HG02610 (cell line): ENCODE results near the gene PATZ1.
"Not testable (repeated sequence)": the region's sequence is repeated elsewhere in the genome, so short reads cannot be mapped to it uniquely, and the experiment has no call there.

ENCODE experiments used
- ATAC-seq: cut with Tn5 transposase; IDR thresholded peaks from one replicate; pipeline ENCODE4 v1.9.1; 2021; ENCODE audit warnings: mild to moderate bottlenecking, moderate library complexity; ENCODE audit not compliant: unreplicated experiment

Gene PATZ1, protein sequence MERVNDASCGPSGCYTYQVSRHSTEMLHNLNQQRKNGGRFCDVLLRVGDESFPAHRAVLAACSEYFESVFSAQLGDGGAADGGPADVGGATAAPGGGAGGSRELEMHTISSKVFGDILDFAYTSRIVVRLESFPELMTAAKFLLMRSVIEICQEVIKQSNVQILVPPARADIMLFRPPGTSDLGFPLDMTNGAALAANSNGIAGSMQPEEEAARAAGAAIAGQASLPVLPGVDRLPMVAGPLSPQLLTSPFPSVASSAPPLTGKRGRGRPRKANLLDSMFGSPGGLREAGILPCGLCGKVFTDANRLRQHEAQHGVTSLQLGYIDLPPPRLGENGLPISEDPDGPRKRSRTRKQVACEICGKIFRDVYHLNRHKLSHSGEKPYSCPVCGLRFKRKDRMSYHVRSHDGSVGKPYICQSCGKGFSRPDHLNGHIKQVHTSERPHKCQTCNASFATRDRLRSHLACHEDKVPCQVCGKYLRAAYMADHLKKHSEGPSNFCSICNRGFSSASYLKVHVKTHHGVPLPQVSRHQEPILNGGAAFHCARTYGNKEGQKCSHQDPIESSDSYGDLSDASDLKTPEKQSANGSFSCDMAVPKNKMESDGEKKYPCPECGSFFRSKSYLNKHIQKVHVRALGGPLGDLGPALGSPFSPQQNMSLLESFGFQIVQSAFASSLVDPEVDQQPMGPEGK

DNA sequence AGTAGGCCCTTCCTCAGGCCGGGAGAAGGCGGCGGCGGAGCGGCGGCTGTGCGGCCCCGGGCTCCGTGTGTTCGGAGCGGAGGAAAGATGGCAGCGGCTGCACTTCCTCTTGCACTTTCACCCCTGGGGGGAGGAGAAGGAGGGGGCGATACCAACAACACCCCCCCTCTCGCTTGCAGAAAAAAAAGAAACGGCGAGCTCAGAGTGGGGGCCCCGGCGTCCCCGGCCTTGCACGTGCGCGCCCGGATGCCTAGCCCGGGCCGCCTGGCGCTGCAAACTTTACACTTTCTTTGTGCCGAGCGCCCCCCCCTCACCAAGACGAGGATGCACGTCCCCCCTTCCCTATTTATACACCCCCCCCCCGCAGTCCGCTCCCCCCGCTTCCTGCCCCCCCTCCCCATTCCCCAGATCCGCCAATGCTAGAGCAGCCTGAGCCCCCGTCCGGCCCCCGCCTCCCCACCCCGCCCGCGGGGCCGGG is at the start of gene PATZ1:
PATZ1 (minus strand) TSS at position 92 of the 478 bp plus-strand sequence. CDS start 744 bp downstream, outside the sequence.
- ATAC-seq, result peak; percentile 26

DNA sequence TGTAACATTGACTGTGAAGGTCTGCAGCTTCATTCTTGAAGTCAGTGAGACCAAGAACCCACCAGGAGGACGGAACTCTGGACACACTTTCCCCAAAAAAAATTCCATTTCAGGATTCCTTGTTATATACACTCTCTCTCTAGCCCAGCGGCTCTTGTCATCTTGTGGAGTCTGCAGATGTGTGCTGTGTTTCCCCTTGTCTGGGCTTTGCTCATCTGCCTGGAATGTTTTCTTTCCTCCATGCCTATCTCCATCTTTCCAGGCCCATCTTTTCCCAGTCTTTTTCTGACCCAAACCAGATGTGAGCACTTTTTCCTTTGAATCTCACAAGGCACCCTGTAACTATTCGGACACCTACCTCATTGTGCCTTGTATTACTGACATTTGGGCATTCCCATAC is 48.2 kb upstream of the PATZ1 start:
- ATAC-seq, result no peak

DNA sequence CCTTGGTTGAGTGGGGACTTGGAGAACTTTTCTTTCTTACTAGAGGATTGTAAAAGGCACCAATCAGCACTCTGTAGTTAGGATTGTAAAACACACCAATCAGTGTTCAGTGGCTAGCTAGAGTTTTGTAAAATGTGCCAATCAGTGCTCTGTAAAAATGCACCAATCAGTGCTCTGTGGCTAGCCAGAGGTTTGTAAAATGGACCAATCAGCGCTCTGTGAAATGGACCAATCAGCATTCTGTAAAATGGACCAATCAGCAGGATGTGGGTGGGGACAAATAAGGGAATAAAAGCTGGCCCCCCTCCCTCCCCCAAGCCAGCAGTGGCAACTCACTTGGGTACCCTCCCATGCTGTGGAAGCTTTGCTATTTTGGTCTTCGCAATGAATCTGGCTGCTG is 47.7 kb upstream of the PATZ1 start:
- no peak for ATAC-seq

DNA sequence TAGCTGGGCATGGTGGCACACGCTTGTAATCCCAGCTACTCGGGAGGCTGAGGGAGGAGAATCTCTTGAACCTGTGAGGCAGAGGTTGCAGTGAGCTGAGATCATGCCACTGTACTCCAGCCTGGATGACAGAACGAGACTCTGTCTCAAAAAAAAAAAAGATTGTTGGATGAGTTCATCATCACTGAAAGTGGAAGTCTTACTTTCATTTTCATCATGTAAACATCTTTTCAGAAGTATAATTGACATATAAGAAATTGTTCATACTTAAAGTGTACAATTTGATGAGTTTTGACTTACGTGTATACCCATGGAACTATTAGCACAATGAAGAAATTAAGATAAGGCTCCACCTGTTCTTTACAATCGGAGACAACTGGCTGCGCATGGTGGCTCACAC is 32.5 kb upstream of the PATZ1 start:
- ATAC-seq, result not testable (repeated sequence)

DNA sequence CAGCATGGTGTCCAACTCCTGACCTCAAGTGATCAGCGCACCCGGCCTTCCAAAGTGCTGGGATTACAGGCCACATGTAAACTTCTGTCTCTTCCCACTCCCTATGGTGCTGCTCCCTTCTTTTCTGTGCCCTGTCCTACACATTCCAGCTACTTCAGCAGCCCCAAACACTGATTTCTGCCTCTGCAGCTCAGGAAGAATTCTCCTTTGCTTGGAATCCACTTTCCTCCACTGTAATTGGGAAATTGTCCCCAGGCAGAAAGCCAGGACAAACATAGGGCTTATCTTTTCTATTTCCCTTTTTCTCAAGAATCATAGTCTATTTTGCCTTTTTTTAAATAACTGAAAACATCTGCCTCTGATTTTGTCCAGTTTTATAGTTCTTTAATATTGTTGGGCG is 32.0 kb upstream of the PATZ1 start:
- ATAC-seq, result no peak

DNA sequence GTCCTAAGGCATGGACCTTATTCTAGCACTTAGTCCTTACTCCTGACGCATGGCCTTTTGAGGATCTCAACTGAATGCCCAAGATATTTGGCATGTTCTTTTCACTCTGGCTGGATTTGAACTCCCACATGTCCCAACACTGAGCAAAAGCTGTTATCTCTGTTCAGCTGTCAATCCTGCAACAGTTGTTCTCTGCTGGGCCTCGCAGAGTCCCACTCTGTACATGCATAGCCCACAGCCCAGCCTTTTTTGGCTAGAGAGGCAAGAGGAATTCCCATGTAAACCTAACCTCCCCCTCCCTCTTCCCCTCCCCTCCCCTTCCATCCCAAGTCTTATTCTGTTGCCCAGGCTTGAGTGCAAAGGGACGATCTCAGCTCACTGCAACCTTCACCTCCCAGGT is 31.5 kb upstream of the PATZ1 start:
- ATAC-seq, result no peak

DNA sequence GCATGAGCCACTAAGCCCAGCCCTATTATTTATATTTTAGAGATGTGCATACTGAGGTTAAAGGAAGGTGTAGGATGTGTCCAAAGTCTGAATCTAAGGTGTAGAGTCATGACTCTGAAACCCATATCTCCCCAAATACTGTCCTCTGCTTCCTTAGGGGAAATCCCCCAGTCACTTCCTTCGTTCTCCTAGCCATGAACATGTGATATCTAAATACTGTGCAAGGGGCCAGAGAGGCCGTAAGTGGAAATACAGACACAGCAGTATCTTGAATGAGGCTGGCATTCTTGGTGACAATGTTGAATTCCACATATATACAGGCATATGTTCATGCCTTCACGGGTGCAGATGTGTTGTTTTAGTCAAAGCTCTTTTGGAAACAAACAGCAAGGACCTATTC is 21.3 kb upstream of the PATZ1 start:
- no peak for ATAC-seq

DNA sequence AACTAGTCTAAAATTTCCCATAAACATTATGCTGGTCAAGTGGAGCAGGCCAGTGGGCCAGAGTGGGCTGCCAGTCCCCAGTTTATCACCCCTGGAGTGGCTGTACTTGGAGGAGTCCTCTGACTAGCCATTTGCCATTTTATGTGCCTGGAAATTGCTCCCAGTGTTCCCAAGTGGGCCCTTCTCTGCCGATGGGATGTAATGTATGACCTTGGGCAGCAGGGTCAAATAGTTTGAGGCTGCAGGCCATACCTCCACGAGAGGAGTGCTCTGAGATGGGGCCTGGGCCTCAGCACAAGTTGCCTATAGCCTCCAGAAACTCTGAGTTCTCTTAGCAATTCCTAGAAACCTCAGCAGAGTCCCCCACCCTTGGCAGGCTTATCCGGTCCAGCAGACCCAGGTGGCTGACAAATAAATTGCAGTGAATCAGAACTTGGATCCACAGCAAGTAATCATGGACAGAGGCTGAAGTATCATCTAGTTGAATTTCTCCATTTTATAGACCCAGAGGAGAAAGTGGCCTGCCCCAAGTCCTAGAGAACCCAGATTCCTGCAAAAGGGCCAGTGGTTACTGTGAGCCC is 17.8 kb upstream of the PATZ1 start:
- ATAC-seq, result no peak

DNA sequence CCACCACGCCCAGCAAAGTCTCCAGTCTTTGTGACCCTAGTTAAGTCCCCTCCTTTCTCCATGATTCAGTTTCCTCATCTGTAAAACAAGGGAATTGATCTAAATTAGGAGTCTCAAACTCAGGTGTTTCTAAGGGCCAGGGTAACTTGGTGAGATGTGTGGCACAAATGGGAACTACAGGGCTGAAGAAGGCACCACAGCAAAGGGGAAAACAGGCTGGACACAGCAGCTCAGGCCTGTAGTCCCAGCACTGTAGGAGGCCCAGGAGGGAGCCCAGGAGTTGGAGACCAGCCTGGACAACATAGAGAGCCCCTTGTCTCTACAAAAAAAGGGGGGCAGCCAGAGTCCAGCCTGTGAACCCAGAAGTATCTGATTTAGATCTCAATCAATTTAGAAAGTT is 15.6 kb upstream of the PATZ1 start:
- no peak for ATAC-seq

DNA sequence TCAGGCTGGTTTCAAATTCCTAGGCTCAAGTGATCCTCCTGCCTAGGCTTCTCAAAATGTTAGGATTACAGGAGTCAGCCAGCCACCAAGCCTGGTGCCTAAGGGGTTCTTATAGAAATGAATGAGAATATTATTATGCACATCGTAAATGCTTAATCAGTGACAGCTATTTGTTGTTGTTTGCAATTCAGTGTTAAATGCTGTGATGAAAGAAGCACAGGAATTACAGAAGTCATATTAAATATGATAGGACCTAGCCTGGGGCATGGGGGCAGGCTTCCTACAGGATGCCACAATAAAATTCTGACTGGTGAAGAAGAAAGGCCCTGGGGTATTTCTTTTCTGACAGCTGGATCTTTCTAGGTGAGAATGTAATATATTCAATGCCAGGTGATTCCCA is 13.9 kb upstream of the PATZ1 start:
- no peak for ATAC-seq

DNA sequence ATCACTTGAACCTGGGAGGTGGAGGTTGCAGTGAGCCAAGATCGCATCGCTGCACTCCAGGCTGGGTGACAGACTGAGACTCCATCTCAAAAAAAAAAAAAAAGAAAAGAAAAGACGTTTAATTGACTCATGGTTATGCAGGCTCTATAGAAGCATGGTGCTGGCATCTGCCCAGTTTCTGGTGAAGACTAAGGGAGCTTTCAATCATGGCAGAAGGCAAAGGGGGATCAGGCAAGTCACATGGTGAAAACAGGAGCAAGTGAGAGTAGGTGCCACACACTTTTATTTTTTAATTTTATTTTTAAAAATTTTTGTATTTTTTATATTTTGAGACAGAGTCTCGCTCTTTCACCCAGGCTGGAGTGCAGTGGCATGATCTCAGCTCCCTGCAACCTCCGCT is 8.4 kb upstream of the PATZ1 start:
- ATAC-seq, result no peak

DNA sequence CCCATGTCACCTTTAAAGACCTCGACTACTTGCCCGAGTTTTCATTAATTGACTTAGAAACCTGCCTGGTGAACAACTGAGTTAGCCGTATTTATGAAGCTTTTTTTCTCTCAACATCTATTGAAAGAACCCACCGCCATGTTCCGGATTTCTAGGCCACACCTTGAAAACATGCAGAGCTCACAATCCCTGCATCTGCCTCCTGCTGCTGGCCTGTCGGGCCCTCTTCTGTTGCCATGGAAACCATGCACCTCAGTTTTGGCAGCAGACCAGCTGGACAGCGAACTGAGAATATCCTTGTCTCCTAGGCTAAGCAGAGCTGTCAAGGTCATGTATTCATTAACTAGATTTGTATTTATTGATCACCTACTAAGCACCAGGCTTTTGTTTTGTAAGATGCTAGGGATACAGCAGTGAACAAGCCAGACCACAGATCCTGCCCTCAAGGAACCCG is 4.3 kb upstream of the PATZ1 start:
- ATAC-seq, result no peak

DNA sequence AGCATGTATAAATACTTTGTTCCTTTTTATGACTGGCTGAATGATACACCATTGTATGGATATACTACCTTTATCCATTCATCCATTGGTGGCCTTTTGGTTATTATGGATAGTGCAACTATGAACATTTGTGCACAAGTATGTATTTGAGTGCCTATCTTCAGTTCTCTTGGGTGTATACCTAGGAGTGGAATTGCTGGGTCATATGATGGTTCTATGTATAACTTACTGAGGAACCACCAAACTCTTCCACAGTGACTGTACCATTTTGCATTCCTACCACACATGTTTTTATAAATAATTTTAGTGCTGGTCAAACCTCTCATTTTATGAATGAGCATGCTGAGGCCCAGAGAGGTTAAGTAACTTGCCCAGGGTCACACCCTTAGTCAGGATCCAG is 3.8 kb upstream of the PATZ1 start:
- ATAC-seq, result no peak

DNA sequence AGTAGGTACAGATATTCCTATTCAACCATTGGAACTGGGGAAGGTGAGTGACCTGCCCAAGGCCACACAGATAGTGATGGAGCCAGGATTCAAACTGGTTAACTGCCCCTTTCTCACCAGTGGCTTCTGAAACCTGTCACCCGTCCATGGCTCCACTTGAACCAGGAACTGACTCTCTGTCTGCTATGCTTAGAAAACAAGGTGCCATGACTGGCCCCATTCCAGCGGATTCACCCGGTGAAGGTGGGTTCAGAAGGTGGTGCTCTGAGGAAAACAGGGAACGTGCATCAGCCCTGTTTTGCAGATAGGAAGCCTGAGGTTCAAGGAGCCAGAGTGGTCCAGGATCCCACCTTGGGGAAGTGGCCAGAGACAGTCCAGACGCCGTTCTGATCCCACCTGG is 2.6 kb upstream of the PATZ1 start:
- no peak for ATAC-seq

DNA sequence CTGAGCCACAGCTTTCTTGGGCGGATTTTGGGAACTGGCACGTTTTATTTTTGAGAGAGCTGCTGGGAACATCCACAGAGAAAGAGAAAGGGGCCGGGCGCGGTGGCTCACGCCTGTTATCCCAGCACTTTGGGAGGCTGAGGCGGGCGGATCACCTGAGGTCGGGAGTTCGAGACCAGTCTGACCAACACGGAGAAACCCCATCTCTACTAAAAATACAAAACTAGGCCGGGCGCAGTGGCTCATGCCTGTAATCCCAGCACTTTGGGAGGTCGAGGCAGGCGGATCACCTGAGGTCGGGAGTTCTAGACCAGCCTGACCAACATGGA is 1.8 kb upstream of the PATZ1 start:
- ATAC-seq, result not testable (repeated sequence)

DNA sequence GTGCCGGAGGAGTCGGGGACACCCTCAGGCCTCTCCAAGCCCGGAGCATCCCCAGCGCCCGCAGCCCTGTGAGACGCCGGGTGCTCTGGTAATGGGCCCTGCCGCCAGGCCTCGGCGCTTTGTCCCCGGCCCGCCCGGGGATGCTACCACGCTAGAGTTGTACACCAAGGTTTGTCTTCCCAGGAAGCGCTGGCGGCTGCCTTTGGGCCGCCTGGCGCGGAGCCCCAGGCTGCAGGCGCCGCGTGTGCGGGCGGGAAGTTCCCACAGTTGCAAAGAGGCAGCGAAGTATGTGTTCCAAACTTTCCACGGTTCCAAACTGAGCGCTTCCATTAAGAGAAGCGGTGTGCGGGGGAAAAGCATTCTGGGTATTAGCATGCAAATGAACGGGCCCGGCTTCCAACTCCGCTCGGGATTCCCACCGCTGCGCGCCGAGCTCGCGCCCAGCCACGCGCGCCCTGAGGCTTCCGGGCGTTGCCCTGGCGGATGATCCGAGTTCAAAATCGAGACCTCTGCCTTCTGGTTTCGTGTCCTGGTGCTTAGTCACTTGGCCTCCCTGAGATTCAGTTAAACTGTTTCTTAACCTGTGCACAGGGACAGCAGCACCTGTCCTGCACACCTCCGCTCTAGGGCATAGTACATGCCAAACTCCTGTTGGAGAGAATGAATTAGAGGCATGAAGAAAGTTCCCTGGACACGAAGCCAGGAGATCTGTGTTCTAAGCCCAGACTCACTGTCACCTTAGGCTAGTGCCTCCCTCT is 1.3 kb upstream of the PATZ1 start:
- peak; percentile 39 for ATAC-seq

DNA sequence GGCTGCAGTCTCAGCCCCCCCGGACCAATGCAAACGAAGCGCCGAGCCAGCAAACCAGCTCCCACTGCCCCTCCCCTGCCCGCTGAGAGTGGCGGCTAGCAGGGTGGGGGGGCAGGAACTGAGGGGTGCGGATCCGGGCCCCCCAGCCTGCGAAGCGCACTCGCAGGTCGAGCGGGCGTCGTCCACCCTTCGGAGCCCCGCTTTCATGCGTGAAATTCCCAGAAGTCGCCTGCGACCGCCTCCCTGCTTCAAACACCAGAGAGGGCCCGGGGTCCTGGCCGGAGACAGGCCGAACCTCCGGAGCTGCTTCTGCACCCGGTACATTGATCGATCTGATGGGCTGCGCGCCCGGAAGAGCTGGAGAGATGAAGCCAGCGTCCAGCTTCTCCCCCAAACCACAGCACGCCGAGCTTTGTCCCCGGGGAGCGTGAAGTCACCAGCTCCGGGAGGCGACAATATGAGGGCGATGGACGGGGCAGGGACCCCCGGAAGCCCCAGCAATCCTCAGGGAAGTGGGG is 646 bp upstream of the PATZ1 start:
- peak; percentile 12 for ATAC-seq

DNA sequence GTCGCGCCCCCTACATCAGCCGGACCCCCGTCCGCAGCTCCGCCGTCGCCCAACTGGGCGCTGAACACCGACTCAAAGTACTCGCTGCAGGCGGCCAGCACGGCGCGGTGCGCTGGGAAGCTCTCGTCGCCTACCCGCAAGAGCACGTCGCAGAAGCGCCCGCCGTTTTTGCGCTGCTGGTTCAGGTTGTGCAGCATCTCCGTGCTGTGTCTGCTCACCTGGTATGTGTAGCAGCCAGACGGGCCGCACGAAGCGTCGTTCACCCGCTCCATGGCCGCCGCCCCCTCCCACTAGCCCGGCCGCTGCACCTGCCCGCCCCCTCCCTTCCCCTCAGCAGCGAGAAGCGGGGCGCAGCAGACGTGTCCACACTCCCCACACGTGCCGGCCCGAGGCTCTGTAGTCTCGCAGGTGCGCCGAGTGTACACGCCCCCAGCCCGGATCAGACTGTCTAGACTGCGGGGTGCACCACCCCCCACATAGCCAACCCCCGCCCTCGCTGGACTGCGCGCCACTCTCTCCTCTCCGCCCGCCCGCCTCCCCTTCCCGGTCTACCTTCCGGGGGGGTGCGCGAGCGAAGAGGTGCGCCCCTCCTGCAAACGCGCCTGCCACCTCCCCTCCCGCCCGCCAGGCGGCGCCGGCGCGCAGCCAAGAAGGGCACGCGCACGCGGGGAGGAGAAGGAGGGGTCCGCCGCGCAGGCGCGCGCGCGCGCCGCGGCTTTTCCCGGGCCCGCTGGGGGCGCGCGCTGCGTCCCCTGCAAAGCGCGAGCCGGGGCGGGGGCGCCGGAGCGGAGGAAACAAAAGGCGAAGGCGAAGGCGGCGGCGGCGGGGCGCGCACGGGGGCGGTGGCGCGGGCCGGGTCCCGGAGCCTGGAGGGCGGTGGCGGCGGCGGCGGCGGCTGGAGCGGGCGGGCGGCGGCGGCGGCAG is 553 bp downstream of the PATZ1 start:
- peak; percentile 43 for ATAC-seq

DNA sequence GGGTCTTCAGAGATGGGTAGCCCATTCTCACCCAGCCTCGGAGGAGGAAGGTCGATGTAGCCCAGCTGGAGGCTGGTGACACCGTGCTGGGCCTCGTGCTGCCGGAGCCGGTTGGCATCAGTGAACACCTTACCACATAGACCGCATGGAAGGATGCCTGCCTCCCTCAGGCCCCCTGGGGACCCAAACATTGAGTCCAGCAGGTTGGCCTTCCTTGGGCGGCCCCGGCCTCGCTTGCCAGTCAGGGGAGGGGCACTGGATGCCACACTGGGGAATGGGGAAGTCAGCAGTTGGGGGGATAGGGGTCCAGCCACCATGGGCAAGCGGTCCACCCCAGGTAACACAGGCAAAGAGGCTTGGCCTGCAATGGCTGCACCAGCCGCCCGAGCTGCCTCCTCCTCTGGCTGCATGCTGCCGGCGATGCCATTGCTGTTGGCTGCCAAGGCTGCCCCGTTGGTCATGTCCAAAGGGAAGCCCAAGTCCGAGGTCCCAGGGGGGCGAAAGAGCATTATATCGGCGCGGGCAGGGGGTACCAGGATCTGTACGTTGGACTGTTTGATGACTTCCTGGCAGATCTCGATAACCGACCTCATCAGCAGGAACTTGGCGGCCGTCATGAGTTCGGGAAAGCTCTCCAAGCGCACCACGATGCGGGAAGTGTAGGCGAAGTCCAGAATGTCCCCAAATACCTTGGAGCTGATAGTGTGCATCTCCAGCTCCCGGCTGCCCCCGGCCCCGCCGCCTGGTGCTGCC is 1.4 kb downstream of the PATZ1 start:
- no peak for ATAC-seq
